Eye (tissue), 1 donor: ENCODE measurements around the gene MCAT.

ENCODE experiments used
- DNase-seq: peaks from one replicate; pipeline ENCODE4 v3.0.0-alpha.2; 2015

MCAT gene

GRCh38 chr22:43171607-43172006, 28.4 kb upstream of the MCAT start:
- DNase-seq = no peak

GRCh38 chr22:43171019-43171491, 27.9 kb upstream of the MCAT start:
- DNase-seq = no peak

GRCh38 chr22:43170131-43170480, 26.9 kb upstream of the MCAT start:
- no peak for DNase-seq

GRCh38 chr22:43169310-43170130, 26.3 kb upstream of the MCAT start:
- DNase-seq = no peak

GRCh38 chr22:43168471-43169309, 25.5 kb upstream of the MCAT start:
- DNase-seq = no peak

- DNase-seq = no peak
Observed at GRCh38 chr22:43167001-43167589, 23.9 kb upstream of the MCAT start.

- no peak for DNase-seq
Observed at GRCh38 chr22:43166132-43166930, 23.1 kb upstream of the MCAT start.

GRCh38 chr22:43164636-43165035, 21.4 kb upstream of the MCAT start:
- DNase-seq = no peak

GRCh38 chr22:43163241-43163795, 20.1 kb upstream of the MCAT start:
- DNase-seq = no peak

- DNase-seq = no peak
Observed at GRCh38 chr22:43162412-43163150, 19.4 kb upstream of the MCAT start.

GRCh38 chr22:43160497-43161126, 17.4 kb upstream of the MCAT start:
- no peak for DNase-seq

GRCh38 chr22:43159484-43160178, 16.4 kb upstream of the MCAT start:
- DNase-seq = peak; percentile 17

GRCh38 chr22:43158778-43159483, 15.7 kb upstream of the MCAT start:
- no peak for DNase-seq

- no peak for DNase-seq
Observed at GRCh38 chr22:43157874-43158546, 14.8 kb upstream of the MCAT start.

GRCh38 chr22:43156413-43156812, 13.2 kb upstream of the MCAT start:
- no peak for DNase-seq

- no peak for DNase-seq
Observed at GRCh38 chr22:43155789-43156188, 12.6 kb upstream of the MCAT start.

- no peak for DNase-seq
Observed at GRCh38 chr22:43154887-43155536, 11.8 kb upstream of the MCAT start.

- DNase-seq = no peak
Observed at GRCh38 chr22:43153899-43154298, 10.7 kb upstream of the MCAT start.
